Measurements from ENCODE around the gene ITPR1.

GRCh38 chr3:4582624-4583023 is 89.5 kb downstream of the ITPR1 start:
- TF ChIP-seq, protein P1, sequence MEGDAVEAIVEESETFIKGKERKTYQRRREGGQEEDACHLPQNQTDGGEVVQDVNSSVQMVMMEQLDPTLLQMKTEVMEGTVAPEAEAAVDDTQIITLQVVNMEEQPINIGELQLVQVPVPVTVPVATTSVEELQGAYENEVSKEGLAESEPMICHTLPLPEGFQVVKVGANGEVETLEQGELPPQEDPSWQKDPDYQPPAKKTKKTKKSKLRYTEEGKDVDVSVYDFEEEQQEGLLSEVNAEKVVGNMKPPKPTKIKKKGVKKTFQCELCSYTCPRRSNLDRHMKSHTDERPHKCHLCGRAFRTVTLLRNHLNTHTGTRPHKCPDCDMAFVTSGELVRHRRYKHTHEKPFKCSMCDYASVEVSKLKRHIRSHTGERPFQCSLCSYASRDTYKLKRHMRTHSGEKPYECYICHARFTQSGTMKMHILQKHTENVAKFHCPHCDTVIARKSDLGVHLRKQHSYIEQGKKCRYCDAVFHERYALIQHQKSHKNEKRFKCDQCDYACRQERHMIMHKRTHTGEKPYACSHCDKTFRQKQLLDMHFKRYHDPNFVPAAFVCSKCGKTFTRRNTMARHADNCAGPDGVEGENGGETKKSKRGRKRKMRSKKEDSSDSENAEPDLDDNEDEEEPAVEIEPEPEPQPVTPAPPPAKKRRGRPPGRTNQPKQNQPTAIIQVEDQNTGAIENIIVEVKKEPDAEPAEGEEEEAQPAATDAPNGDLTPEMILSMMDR (IDR thresholded peaks at IDR 0.05; ENCODE audit: low read depth, low read length): no peak
- TF ChIP-seq MAX (IDR thresholded peaks at IDR 0.05; ENCODE audit: low read depth, low read length): no peak

Data from NB4 (cell line).